RWPE2 (cell line): Measurements from ENCODE around the gene MAEA.
A peak's percentile ranks its signal among the peaks of the same experiment; 100 is the strongest.
"Not testable (repeated sequence)": the region's sequence is repeated elsewhere in the genome, so short reads cannot be mapped to it uniquely, and the experiment has no call there.

Experiments
- ATAC-seq: fragments of 200-7000 bp; cut with Tn5 transposase; 3 replicates; pipeline ENCODE4 v1.9.1; 2021; ENCODE audit warnings: low read depth
- DNase-seq: peaks from one replicate; pipeline ENCODE4 v3.0.0-alpha.2; 2020; ENCODE audit warnings: low spot score
- H3K27ac ChIP-seq: fragments of 450-650 bp; 2 replicates; pipeline ENCODE4 v1.5.1; 2017; ENCODE audit warnings: mild to moderate bottlenecking; ENCODE audit not compliant: poor library complexity, severe bottlenecking
- H3K27me3 ChIP-seq: fragments of 250-450 bp; sonication (Bioruptor Pico); 2 replicates; pipeline ENCODE4 v1.5.1; 2021; ENCODE audit warnings: mild to moderate bottlenecking, moderate library complexity; ENCODE audit not compliant: insufficient read depth, poor library complexity, severe bottlenecking
- H3K36me3 ChIP-seq: fragments of 250-450 bp; sonication (Bioruptor Pico); 2 replicates; pipeline ENCODE4 v1.5.1; 2020; ENCODE audit warnings: low read depth, mild to moderate bottlenecking, moderate library complexity
- H3K4me1 ChIP-seq: fragments of 250-450 bp; sonication (Bioruptor Pico); 2 replicates; pipeline ENCODE4 v1.5.1; 2021; ENCODE audit warnings: mild to moderate bottlenecking, moderate library complexity; ENCODE audit not compliant: insufficient read depth, poor library complexity, severe bottlenecking
- H3K4me3 ChIP-seq: fragments of 250-450 bp; sonication (Bioruptor Pico); 2 replicates; pipeline ENCODE4 v1.5.1; 2021; ENCODE audit warnings: mild to moderate bottlenecking, moderate library complexity; ENCODE audit not compliant: severe bottlenecking
- H3K9me3 ChIP-seq: fragments of 250-450 bp; sonication (Bioruptor Pico); 2 replicates; pipeline ENCODE4 v1.5.1; 2021; ENCODE audit warnings: mild to moderate bottlenecking, moderate library complexity; ENCODE audit not compliant: severe bottlenecking
- TF ChIP-seq, protein P1 (sequence below): fragments of 450-650 bp; IDR thresholded peaks from one replicate; pipeline ENCODE4 v1.5.1; 2017; ENCODE audit warnings: mild to moderate bottlenecking, moderate library complexity; ENCODE audit not compliant: poor library complexity, severe bottlenecking

Gene MAEA

DNA sequence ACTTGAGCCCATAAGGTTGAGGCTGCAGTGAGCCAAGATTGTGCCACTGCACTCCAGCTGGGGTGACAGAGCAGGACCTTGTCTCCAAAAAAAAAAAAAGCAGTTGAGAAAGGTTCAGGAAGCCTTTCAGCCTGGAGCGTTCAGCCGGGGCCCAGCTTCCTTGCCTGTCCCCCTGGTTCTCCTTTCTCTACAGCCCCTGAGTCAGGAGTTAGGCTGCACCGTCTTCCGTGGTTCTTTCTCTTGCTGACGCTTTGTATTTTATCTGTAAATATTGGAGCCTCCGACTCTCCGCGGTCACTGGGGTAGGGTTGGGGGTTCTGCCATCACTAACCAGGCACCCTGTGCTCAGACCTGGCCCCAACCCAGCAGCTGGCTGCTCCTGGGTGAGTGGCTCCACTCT, 43.6 kb downstream of the MAEA start:
- peaks cover 19% of the 10 kb centered on the region for H3K4me1 ChIP-seq
- peak overlapping the region; percentile 99 for H3K27ac ChIP-seq
- TF ChIP-seq, protein P1, sequence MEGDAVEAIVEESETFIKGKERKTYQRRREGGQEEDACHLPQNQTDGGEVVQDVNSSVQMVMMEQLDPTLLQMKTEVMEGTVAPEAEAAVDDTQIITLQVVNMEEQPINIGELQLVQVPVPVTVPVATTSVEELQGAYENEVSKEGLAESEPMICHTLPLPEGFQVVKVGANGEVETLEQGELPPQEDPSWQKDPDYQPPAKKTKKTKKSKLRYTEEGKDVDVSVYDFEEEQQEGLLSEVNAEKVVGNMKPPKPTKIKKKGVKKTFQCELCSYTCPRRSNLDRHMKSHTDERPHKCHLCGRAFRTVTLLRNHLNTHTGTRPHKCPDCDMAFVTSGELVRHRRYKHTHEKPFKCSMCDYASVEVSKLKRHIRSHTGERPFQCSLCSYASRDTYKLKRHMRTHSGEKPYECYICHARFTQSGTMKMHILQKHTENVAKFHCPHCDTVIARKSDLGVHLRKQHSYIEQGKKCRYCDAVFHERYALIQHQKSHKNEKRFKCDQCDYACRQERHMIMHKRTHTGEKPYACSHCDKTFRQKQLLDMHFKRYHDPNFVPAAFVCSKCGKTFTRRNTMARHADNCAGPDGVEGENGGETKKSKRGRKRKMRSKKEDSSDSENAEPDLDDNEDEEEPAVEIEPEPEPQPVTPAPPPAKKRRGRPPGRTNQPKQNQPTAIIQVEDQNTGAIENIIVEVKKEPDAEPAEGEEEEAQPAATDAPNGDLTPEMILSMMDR, result no peak
- peaks cover 70% of the 10 kb centered on the region for H3K36me3 ChIP-seq
- H3K27me3 ChIP-seq, result no peaks in the 10 kb centered on the region
- H3K9me3 ChIP-seq, result peaks cover 3% of the 10 kb centered on the region
- ATAC-seq (no peak), DNase-seq (no peak)
- no peak overlapping the region for H3K4me3 ChIP-seq

DNA sequence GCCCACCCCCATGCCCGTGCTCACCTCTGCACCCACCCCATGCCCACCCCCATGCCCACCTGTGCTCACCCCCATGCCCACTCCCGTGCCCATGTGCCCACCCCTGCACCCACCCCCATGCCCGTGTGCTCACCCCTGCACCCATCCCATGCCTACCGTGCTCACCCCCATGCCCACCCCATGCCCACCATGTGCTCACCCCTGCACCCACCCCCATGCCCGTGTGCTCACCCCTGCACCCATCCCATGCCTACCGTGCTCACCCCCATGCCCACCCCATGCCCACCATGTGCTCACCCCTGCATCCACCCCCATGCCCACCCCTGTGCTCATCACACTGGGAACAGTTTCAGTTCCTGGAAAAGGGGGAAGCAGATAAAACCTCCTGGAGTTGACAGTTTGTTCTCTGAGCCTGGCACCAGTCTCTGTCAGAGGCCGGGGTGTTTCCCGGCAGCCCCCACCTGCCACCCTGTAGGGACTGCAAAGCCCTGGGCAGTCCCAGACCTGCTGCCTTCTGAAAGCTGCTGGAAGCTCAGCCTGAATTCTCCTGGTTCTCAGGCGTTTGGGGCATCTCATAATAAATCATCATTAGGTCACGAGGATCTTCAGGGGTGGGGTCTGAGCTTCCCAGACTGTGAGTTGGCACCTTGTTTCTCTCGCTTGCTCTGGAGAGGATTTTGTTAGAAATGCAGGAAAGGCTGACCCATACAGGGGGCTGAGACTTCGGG, 44.3 kb downstream of the MAEA start:
- Histone ChIP-seq H3K27ac (peak overlapping the region; percentile 27), H3K4me1 (peaks cover 17% of the 10 kb centered on the region), H3K36me3 (peaks cover 70% of the 10 kb centered on the region)
- H3K27me3 ChIP-seq, H3K4me3 ChIP-seq, H3K9me3 ChIP-seq, ATAC-seq, DNase-seq: not testable (repeated sequence)

DNA sequence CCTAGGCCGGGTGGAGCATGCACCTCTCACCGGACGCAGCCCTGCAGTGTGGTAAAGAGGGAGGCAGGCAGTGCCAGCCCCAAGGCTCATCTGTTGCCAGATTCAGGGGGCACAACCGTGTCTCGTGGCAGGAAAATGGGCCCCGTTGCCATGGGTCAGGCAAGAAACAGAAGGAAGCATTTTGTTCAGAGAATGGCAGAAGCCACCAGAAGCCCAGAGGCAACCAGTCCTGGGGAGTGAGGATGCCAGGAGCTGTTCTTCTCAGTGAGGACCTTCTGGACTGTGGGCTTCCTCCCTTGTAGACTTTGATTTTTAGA, 44.8 kb downstream of the MAEA start:
- TF ChIP-seq, protein P1, result no peak
- H3K27me3 ChIP-seq, result no peaks in the 10 kb centered on the region
- DNase-seq (no peak), ATAC-seq (no peak)
- no peak overlapping the region for H3K4me3 ChIP-seq
- H3K36me3 ChIP-seq, result peaks cover 73% of the 10 kb centered on the region
- H3K27ac ChIP-seq, result peak overlapping the region; percentile 27
- peaks cover 12% of the 10 kb centered on the region for H3K4me1 ChIP-seq
- H3K9me3 ChIP-seq, result peaks cover 3% of the 10 kb centered on the region

DNA sequence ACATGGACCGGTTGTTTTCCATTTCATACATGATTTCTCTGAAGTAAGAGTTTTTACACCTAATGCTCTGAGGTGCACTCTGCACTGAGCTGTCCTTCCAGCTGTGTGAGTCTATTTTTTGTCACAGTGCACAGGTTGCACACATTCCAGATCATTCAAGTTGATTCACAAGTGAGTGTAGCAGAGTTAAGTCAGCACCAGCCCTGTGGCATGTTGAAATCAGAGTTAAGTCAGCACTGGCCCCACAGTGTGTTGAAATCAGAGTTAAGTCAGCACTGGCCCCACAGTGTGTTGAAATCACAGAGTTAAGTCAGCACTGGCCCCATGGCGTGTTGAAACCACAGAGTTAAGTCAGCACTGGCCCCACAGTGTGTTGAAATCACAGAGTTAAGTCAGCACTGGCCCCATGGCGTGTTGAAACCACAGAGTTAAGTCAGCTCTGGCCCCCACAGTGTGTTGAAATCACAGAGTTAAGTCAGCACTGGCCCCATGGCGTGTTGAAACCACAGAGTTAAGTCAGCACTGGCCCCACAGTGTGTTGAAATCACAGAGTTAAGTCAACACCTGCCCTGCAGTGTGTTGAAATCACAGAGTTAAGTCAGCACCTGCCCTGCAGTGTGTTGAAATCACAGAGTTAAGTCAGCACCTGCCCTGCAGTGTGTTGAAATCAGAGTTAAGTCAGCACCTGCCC, 45.6 kb downstream of the MAEA start:
- H3K4me1 ChIP-seq, H3K27me3 ChIP-seq, ATAC-seq, H3K9me3 ChIP-seq, DNase-seq, H3K4me3 ChIP-seq: not testable (repeated sequence)
- Histone ChIP-seq H3K36me3 (peaks cover 79% of the 10 kb centered on the region), H3K27ac (peak overlapping the region; percentile 27)

DNA sequence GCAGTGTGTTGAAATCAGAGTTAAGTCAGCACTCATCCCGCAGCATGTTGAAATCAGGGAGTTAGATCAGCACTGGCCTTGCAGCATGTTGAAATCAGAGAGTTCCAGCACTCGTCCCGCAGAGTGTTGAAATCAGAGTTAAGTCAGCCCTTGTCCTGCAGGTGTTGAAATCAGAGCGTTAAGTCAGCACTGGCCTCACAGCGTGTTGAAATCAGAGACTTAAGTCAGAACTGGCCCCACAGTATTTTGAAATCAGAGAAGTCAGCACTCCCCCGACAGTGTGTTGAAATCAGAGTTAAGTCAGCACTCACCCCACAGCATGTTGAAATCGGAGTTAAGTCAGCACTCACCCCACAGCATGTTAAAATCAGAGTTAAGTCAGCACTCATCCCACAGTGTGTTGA, 46.4 kb downstream of the MAEA start:
- Histone ChIP-seq H3K4me3 (no peak overlapping the region), H3K36me3 (peaks cover 83% of the 10 kb centered on the region), H3K27ac (peak overlapping the region; percentile 28), H3K4me1 (no peaks in the 10 kb centered on the region), H3K27me3 (no peaks in the 10 kb centered on the region), H3K9me3 (peaks cover 3% of the 10 kb centered on the region)
- ATAC-seq (no peak), DNase-seq (no peak)
- TF ChIP-seq, protein P1, result no peak
